ENCODE results near the gene AMOTL2.

The AMOTL2 gene

DNA sequence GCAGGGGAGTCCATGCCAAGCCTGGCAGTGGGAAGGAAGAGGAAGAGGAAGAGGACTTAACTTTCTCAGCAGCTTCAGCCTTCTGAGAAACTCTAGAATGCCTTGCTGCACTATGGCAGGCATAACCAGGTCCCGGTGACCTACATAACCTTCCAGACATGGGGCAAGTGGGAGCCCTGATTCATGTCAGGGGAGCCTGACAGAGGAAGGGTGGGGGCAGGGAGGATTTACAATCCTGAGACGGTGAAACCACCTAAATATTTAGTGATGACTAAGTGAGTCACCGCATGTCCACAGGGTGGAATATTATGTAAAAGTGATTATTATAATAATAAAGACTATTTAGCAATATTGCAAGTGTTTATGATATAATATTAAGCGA lies 46.7 kb downstream of the AMOTL2 start:
- TF ChIP-seq, protein P1, sequence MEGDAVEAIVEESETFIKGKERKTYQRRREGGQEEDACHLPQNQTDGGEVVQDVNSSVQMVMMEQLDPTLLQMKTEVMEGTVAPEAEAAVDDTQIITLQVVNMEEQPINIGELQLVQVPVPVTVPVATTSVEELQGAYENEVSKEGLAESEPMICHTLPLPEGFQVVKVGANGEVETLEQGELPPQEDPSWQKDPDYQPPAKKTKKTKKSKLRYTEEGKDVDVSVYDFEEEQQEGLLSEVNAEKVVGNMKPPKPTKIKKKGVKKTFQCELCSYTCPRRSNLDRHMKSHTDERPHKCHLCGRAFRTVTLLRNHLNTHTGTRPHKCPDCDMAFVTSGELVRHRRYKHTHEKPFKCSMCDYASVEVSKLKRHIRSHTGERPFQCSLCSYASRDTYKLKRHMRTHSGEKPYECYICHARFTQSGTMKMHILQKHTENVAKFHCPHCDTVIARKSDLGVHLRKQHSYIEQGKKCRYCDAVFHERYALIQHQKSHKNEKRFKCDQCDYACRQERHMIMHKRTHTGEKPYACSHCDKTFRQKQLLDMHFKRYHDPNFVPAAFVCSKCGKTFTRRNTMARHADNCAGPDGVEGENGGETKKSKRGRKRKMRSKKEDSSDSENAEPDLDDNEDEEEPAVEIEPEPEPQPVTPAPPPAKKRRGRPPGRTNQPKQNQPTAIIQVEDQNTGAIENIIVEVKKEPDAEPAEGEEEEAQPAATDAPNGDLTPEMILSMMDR (IDR thresholded peaks at IDR 0.05; ENCODE audit: extremely low read depth, insufficient read depth, missing control alignments), result no peak
- no peak for DNase-seq (ENCODE audit: low spot score)
- in situ Hi-C loops (cut with MboI; ENCODE audit: low pct_unique_long_range_greater_than_20kb, low sequenced_read_pairs, unreplicated experiment), result no loop called here

DNA sequence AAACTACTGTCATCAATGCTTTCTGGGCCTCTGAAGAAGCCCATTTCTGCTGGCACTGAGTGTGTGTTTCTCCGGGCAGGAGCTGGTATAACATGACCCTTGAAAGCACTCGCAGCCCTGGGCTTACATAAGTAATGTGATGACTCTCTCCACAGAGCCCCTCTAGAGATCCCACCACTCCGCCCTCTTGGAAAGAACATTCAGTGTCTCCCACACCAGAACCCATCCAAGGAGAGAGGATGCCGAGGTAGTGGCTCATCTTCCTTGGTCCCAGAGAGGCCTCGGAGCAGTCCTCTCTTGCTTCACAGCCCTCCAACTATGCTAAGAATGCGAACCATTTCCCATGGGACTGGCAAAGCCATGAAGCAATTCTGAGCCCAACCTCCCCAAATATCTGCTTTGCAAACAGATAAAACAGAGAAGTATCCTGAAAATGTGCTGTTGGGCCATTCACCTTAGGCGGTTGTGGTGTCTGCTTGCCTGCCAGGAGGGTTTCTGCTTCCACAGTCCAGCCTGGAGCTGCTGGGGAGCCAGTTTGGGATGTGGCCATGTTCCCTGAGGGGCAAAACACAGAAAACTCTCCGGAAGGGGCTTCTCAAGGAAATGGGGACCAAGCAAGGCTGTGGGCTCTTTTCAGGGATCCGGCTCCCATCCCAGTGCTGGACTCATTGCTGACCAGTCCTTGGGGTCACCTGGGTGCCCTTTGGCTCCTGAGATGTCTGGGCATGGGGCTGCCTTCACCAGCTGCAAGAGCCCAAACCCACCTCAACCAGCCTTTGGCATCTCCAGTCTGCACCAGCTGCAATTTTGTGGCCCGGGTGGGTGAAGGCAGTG lies 47.3 kb downstream of the AMOTL2 start:
- DNase-seq (ENCODE audit: low spot score), result no peak
- in situ Hi-C loops (cut with MboI; ENCODE audit: low pct_unique_long_range_greater_than_20kb, low sequenced_read_pairs, unreplicated experiment), result no loop called here
- TF ChIP-seq, protein P1 (IDR thresholded peaks at IDR 0.05; ENCODE audit: extremely low read depth, insufficient read depth, missing control alignments), result no peak

GRCh38 chr3:134326126-134326525 lies 48.1 kb downstream of the AMOTL2 start:
- DNase-seq (ENCODE audit: low spot score), result no peak
- in situ Hi-C loops (cut with MboI; ENCODE audit: low pct_unique_long_range_greater_than_20kb, low sequenced_read_pairs, unreplicated experiment), result no loop called here
- TF ChIP-seq, protein P1 (IDR thresholded peaks at IDR 0.05; ENCODE audit: extremely low read depth, insufficient read depth, missing control alignments), result no peak

- TF ChIP-seq, protein P1 (IDR thresholded peaks at IDR 0.05; ENCODE audit: extremely low read depth, insufficient read depth, missing control alignments), result no peak
- no peak for DNase-seq (ENCODE audit: low spot score)
- in situ Hi-C loops (cut with MboI; ENCODE audit: low pct_unique_long_range_greater_than_20kb, low sequenced_read_pairs, unreplicated experiment), result no loop called here
These were observed 48.5 kb downstream of the AMOTL2 start for GRCh38 chr3:134325706-134326105.

DNA sequence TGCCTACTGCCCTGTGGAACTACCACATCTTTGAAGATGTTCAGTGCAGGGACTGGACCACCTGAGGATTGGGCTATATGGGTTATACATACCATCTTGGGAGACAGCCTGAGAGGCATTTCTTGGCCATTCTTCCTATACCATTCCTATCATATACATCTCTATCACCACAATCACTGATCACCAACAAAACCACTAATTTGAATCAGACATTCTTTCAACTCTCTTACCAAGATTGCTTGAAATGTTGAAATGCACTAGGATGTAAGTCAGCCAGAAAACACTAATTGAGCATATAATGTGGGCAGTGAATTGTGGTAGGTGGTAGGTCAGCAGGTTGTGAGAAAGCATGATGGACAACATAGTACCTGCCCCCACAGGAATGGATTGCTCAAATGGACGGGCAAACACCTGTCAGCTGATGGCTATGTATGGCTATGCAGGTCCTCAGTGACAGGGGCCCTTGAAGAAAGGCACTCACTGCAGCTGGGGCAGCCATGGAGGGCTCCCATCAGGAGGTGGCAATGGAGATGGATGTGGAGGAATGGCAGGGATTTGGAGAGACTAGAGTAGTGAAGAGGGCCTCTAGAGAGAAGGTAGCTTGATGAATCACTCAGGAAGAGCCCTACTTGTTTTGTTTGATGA lies 49.1 kb downstream of the AMOTL2 start:
- TF ChIP-seq, protein P1 (IDR thresholded peaks at IDR 0.05; ENCODE audit: extremely low read depth, insufficient read depth, missing control alignments), result no peak
- DNase-seq (ENCODE audit: low spot score), result no peak
- in situ Hi-C loops (cut with MboI; ENCODE audit: low pct_unique_long_range_greater_than_20kb, low sequenced_read_pairs, unreplicated experiment), result no loop called here

GRCh38 chr3:134323966-134324962 lies 50.0 kb downstream of the AMOTL2 start:
- no peak for DNase-seq (ENCODE audit: low spot score)
- in situ Hi-C loops (cut with MboI; ENCODE audit: low pct_unique_long_range_greater_than_20kb, low sequenced_read_pairs, unreplicated experiment), result no loop called here
- TF ChIP-seq, protein P1 (IDR thresholded peaks at IDR 0.05; ENCODE audit: extremely low read depth, insufficient read depth, missing control alignments), result no peak
